Heart left ventricle (tissue), 13 donors: ENCODE data around the gene SOHLH1.

Source experiments
- POLR2A ChIP-seq, 2 donors: fragments of 450-650 bp; IDR thresholded peaks; one replicate each; pipeline ENCODE4 v1.6.1; 2017; ENCODE audit warnings: antibody characterized with exemption in 2 of 2, mild to moderate bottlenecking in 2 of 2, moderate library complexity in 2 of 2
- TF ChIP-seq, protein P1 (sequence below), 12 donors: fragments of 200-600 bp; sonication (generic) in 4 of 12; IDR thresholded peaks; one replicate each; pipeline versions ENCODE4 v1.5.0 to v1.8.0; 2018 to 2022; ENCODE audit warnings: antibody characterized with exemption in 12 of 12, mild to moderate bottlenecking in 5 of 12
- donor health status: ischemic (EF 13 %, LVEDD 7.1; RV severe dilation, severe dysfunction).
- donor health status: DM: no; HTN: yes; CAD: no.
- donor health status: DM: no; HTN: no; CAD: no.
- donor health status: ischemic (EF 25% LVEDD 6.9; RV normal size, moderate dysfunction).
- donor health status: ischemic (EF 25% LVEDD 5.7; RV mildly dilated, moderate dysfunction).
- donor health status: ischemic (EF 35%, LVEDD 5.7; RV mildly dilated, moderate dysfunction).
- donor health status: nonischemic (EF 11% LVEDD 7.7; RV severe dilation, severe dysfunction).
- donor health status: DM: yes; HTN: yes; CAD: no.
- donor health status: PGD.
- donor health status: ischemic (EF 29% LVEDD 5.4; RV normal size, mild dysfunction).
- donor health status: nonischemic (EF 23%, LVEDD 6.1; RV moderate dilation, normal function).

DNA sequence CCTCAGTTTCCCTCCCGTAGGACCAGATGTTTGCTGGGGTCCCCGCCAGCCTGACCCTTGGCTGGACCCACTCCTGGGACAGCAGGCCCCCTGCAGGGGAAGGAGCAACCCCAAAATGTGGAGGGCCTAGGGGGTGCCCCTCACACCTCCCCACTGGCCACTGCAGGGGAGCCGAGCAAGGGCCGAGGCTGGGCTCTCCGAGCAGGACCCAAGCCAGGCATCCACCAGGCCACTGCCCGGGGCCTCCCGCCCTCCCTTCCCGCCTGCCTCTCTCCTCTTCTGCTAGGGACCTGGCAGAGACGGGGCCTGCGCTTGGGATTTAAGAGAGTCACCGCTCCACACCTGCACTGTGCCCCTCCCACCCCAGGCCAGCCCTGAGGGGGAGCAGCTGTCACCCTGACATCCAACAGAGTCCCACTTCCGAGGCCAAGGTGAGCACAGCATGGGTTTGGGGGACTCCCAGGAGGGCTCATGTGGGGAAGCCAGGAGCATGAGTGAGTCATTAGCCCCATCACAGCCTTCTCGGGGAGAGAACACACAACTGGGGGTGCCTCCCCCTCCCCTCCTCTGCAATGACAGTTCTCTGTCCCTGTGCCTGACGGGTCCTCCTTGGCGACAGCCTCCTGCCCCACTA lies 15.8 kb downstream of the SOHLH1 start:
- no peak for TF ChIP-seq POLR2A (IDR thresholded peaks at IDR 0.05)
- TF ChIP-seq, protein P1, sequence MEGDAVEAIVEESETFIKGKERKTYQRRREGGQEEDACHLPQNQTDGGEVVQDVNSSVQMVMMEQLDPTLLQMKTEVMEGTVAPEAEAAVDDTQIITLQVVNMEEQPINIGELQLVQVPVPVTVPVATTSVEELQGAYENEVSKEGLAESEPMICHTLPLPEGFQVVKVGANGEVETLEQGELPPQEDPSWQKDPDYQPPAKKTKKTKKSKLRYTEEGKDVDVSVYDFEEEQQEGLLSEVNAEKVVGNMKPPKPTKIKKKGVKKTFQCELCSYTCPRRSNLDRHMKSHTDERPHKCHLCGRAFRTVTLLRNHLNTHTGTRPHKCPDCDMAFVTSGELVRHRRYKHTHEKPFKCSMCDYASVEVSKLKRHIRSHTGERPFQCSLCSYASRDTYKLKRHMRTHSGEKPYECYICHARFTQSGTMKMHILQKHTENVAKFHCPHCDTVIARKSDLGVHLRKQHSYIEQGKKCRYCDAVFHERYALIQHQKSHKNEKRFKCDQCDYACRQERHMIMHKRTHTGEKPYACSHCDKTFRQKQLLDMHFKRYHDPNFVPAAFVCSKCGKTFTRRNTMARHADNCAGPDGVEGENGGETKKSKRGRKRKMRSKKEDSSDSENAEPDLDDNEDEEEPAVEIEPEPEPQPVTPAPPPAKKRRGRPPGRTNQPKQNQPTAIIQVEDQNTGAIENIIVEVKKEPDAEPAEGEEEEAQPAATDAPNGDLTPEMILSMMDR (IDR thresholded peaks at IDR 0.05): no peak
